Dedifferentiated amniotic fluid mesenchymal stem cell (primary cell): ENCODE measurements around the gene GSX2.
A peak's percentile ranks its signal among the peaks of the same experiment; 100 is the strongest.
"Not testable (repeated sequence)": the region's sequence is repeated elsewhere in the genome, so short reads cannot be mapped to it uniquely, and the experiment has no call there.

Experiments used
- DNase-seq: peaks from one replicate; pipeline ENCODE4 v3.0.0-alpha.2; 2016; ENCODE audit errors: extremely low spot score

The GSX2 gene

DNA sequence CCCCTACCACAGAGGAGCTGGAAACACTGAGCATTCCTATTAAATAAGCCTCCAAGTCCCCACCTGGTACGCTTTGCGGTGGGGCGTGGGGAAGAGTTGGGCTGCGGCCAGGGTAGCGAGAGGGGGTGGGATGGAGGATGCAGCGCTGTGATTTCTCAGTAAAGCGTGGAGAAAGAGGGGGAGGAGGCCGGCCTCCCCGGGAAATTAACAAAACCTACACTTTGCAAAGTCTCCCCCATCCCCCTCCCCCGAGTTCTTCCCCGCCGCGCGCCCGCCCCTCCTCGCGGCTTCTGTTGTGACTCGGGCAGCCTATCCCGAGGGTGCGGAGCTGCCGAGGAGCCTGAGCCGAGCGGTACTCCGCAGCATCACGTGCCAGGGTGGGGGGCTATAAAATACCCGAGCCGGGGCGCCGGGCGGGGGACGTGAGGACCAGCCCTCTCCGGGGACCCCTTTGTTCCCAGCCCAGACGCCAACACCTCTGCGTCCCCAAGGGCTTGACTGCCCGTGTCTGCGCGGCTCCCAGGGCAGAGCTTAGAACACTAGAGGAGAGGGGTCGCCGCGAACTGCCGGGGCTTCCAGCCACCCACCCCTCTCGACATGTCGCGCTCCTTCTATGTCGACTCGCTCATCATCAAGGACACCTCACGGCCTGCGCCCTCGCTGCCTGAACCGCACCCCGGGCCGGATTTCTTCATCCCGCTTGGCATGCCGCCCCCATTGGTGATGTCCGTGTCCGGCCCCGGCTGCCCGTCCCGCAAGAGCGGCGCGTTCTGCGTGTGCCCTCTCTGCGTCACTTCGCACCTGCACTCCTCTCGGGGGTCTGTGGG, at the start of gene GSX2:
GSX2 (plus strand) TSS at position 416 of the 827 bp plus-strand sequence; CDS start at position 598, 182 bp downstream.
- DNase-seq = no peak

DNA sequence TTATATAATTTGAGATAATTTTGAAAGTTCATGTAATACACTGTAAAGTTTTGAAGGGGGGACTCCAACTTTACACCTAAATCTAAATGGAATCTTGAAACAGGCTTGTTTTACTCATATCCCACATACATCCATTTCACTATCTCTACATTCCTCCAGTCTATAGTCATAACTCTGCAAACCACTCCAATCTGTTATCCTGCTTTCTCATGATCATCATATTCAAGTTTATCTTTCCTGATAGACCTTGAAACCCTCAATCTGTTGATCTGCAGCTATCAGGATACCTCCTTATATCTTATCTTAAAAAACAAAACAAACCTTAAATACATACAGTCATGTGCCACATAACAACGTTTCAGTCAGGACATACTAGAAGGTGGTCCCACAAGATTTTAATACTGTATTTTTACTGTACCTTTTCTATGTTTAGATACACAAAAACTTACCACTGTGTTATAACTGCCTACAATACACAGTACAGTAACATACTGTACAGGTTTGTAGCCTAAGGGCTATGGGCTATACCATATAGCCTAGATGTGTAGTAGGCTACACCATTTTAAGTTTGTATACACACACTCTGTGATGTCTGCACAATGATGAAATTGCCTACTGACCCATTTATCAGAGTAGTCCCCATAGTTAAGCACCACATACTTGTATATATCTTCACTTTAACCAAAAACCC, 49.6 kb upstream of the GSX2 start:
- DNase-seq = no peak

DNA sequence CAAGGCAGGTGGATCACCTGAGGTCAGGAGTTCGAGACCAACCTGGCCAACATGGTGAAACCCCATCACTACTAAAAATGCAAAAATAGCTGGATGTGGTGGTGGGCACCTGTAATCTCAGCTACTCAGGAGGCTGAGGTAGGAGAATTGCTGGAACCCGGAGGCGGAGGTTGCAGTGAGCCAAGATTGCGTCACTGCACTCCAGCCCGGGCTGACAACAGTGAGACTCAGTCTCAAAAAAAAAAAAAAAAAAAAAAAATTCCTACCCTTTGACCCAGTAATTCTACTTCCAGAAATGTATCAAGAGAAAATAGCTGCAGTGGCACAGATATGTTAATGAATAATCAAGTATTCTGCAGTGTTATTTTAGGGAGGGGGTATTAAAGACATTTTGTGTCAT, 46.6 kb upstream of the GSX2 start:
- not testable (repeated sequence) for DNase-seq

DNA sequence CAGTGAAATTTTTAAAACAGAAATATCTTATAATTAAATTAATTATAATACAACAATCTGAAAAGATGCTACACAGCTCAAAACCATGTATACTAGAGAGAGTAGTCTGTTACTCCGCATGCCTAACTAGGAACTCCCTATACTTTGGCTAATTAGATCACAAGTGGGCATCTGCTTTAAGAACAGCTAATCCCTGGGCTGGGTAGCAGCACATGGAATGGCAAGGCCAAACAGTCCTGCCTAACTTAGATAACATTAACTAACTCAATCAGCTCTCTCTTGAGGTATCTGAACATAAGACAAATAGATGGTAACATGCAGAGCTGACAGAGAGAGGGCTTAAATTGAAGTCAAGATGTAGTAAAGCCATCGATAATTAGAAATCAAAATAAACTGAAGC, 45.5 kb upstream of the GSX2 start:
- DNase-seq = no peak

DNA sequence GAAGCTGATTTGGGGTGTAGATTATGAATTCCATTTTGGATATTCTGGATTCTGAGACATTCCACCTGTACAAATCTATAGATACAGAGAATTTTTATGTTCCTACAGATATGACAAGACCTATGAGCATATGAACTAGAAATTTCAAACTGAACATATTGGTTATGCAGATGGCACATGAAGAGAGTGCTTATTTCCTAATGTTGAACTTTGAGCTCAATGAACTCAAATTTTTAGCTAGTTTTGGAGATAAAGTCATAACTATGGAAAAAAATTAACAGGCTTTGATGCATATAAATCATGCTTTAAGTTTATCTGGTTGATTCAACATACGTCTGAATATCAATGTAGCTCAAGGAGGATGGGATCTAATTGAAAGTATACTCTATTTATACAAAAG, 44.5 kb upstream of the GSX2 start:
- DNase-seq = no peak

DNA sequence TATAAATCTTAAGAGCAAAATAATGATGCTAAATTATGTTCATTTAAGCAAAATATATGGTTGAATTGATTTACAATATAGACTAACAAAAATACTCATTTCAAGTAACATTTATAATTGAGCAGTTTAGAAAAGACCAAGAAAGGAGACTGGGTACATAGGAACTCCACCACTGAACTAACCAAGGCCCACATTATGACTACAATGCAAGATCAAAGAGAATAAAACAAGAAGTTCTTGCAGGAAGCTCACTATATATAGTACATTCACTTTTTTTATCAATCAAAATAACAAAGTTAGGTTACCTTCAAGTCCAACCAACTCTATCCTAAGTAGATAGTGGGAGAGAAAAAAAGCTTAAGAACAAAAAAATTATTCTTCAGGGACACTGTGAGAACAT, 43.6 kb upstream of the GSX2 start:
- no peak for DNase-seq

DNA sequence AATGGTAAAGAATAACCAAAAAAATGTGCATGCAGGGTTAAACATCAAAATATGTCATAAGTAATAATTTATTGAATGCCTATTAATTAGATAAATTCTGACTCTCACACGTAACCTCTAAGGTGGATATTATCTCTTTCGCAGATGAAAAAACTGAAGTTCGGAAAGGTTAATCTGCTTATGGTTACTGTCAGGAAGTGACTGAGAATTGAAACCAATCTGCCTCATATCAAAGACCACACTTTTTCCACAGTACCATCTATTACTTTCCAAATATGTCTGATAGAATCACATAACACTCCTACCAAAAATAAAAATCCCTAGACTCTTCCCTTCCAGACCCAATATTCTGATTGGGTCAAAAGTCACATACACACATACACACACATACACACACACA, 41.8 kb upstream of the GSX2 start:
- no peak for DNase-seq

DNA sequence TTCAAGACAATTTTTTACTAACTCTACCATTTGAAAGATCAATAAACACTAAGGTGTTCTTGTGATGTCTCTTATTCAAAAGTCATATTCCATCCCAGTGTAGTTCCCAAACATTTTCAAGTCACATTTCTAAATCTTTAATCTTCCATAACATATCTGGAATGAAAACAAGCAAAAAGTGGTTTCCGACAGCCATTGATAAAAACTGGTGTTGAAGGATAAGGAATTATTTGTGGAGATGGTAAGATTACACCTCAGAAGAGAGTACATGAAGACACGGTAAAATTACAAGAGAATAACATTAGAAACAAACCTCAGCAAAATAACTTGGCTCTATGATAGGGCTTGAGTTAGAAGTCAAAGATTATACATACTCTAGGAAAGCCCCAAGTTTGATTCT, 39.8 kb upstream of the GSX2 start:
- no peak for DNase-seq

DNA sequence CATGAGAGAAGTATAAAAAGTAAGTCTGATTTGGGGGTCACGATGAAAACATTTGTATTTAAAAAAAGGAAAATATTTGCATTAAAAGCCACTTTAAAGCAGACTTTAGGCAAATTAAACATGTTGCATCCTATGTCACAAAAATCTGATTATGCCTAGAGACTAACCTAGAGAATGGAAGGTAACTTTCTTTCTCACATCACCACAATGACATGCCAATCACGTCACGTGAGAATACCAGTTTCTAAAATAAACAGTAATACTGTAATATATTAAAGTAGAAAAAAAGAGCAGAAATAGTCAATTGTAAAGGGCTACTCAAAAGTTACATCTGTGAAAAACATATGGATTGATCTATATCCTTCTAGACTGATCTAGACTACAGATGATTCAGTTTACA, 38.9 kb upstream of the GSX2 start:
- DNase-seq = no peak

DNA sequence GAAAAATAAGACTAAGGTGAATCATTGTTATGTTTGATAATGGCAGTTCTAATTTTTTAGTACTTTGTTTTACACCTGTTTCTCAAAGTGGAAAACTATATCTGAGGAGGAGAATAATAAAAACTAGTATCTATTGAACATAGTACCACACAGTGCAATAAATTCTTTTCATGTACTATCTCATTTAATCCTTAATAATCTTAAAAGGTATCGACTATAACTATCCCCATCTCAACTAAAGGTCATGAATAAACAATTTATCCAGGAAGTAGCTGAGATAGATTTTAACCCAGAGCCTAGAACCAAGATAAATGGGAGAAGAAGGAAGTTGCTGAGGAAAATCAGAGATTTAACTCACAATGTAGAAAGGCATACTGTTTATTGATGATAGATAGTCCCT, 38.1 kb upstream of the GSX2 start:
- DNase-seq = no peak

DNA sequence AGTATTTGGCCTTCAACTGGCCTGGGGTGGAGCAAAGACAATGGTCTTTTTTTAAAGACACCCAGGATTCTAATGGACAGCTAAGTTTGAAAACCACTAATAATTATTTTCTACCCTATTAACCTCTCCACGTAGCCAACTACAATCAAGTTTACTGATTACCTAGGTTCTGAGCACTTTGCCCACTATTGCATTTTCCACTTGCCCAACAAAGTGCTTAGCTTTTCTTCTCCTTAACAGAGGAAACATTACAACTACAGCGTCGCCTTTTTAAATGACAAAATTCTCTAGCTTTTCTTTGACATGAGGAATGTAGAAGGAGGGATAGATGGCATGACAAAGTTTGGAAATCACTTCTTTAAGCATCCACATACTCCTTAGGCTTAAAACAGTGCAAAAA, 37.6 kb upstream of the GSX2 start:
- no peak for DNase-seq

DNA sequence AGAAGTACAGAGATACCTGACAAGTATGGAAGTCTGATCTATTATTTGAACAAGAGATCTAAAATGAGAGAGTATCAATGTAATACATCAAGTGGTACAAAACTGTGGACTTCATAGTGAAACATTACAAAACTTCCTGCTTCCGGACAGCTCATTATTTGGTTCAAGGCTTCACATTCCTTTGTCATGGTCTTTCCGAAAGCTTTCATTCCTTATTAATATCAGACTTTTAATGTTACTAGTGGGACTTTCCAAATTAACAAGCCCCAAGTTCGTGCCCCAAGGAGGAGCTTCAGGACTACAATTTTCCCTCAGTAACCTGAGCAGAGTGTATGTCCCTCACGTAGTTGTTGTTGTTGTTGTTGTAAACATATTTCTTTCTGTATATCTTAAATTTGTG, 36.7 kb upstream of the GSX2 start:
- DNase-seq = peak; percentile 28

DNA sequence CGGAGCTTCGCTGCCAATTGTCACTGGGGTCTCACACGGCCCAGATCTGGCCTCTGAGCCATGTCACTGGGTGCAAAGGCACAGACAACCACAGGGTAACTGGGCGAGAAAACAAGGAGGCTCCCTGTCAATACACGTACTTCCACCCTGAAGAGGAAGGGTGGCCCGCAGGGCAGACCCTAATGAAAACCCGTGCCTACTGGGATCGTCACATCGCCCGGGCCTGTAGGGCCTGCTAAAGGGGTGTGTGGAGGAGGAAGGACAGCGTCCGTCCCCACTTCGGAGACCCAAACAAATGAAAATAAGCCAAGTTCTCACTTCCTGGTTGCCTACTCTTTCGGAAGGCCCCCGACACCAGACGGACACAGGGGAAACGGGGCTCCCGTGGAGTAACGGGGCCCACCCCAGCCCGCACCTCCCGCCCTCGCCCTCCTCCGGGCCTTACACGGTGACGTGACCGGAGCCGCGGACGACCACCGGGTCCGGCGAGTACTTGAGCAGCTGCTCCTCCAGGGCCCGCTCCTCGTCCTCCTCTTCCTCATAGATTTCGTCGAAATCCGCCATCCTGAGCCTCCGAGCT, 36.1 kb upstream of the GSX2 start:
- DNase-seq = no peak

DNA sequence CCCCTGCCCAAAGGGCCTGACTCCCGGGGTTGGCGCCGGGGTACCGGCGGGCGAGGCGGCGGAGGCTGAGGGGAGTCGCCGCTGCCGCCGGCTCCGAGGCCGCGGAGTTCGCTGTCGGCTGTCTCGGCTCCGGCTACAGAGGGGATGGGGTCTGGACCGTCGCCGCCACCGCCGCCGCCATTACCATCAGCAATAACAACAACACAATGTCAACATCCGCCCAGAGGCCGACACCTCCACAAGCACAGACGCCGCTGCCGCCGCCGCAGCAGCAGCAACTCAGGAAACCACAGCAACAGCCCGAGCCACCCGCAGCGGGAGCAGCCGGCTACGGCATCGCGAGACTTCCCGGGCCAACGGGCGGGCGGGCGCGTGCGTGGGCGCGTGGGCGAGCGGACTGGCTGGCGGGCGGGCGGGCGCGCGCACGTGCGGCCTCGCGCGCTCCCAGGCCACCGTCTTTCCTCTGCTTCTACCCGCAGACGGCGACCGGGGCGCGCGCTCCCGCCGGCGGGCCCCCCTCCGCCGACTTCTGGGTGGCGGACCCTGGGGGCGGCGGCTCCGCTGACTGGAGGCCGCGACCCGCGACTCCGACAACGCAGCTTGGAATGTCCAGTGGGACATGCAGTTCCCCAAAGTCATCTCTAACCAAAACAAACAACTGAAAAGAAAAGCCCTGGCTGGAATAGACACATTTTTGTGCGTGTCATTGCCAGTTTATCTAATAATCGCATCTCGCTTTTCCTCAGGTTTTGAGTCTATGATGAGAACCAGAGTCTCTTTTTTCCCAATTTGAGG, 35.4 kb upstream of the GSX2 start, which contains the start of gene CHIC2:
CHIC2 (minus strand) TSS at position 289 of the 795 bp plus-strand sequence. CDS start 305 bp downstream, outside the sequence.
- DNase-seq = peak; percentile 93

DNA sequence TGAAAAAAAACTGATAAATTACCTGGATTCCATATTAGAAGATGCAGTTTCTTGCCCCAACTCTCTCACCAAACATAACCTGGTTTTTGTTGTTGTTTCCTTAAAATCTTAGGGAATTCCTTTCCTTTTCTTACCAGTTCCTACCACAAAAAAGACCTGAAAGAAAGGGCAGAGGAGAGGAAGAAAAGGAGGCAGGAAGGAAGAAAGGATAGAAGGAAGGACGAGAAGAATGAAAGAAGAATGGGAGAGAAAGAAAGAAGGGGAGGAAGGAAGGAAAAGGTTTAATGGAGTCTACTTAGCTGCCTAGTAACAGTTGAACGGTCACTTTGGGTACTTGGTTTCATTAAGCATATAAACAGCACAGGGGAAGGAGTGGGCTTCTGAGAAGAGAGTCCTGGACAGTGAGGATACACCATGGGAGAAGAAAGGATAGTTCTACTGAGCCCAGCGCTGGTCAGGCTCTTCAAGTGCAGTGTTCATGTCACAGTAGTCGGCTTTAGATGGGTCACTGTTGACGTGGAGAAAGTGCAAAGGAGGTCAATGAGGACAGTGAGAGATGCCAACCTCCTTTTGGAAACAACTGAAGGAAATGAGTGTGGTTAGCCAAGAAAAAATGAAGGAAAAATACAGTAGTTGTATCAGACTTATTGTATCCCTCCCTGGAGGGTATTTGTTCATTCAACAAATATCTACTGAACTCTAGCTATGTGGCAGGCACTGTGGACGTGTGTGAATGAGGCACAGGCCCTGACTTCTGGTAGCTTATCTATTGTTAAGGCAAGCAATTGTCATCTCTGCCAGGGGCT, 34.5 kb upstream of the GSX2 start:
- no peak for DNase-seq

DNA sequence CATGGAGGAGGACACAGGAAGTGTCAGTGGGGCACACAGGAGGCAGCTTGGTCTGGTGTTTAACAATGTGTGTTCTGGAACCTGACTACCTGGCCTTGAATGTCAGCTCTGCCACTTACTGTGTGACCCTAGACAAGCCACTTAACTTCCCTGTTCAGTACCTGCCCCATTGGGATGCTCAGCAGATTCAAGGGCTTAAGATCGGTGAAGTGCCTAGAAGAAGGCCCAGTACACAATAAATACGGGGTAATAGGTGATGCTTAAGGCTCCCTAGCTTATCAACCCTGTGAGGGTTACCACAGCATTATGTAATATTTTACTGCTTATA, 33.9 kb upstream of the GSX2 start:
- no peak for DNase-seq

DNA sequence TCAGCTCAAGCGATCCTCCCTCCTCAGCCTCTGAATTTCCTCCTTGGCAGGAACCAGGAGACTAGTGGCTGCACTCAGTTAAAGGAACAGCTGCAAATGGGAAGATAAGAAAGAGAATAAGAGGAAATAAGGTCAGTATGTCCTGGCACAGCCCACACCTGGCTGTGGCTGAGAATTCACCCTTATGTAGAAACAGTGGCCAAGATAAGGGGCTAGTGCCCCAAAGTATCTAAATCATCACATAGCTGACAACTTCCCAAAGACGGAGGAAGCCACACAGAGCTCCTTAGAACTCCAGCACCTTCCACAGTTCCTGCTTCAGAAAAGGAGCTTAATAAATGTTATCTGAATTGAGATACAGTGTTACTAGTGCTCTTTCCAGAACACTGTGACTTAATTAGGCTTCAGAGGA, 33.2 kb upstream of the GSX2 start:
- DNase-seq = no peak

DNA sequence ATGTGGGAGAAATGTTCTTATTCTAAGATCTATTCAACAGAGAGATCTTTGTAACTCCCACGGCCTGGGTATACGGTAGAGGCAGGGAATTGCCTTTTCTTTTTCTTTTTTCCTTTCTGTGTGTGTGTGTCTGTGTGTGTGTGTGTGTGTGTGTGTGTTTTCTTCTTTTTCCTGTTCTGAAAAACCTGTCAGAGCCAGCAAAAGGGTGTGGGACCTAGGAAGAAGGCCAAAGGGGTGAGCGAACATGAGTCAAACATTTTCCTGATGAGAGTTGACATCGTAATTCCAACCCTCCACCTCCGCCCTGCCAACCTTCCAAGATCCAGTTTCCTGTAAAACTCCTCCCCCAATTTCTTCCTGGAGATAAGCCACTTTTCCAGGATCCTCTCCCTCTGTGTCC, 32.8 kb upstream of the GSX2 start:
- DNase-seq = peak; percentile 65

DNA sequence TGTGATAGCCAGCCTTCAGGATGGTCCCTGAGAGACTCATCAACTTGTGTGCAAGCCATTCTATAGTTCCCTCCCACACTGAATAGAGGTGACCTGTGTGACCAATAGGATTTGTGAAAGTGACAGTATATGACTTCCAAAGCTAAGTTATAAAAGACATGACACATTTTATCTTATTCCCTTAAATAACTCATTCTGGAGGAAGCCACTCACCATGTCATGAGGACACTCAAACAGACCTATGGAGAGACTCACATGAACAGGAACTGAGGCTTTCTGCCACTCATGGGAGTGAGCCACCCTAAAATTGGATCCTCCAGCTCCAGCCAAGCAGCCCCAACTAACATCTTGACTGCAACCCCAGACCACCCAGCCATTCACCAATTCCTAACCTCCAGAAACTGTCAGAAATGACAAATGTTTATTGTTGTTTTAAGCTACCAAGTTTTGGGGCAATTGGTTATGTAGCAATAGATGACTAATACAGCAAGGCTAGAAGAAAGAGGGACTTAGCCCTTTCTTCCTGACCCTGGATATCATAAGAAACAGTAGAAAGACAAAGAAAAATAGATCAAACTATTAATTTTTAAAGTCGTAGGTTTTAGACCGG, 26.6 kb upstream of the GSX2 start:
- DNase-seq = no peak

DNA sequence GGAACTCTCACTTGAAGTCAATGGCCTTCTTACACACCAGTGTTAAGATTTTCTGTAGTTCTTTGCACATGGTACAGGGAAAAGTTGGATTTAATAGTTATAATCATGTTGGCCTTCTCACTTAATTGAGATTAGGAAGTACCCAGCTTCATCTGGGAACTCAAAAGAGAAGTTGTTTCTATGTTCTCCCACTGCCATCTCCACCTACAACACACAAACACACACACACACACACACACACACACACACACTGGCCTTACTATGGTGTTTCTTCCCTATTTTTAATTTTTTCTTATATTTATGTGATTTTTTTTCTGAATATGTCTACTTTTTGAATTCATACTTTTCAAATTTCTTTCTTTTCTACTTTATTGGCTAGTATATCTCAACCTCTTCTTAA, 25.6 kb upstream of the GSX2 start:
- DNase-seq = no peak

DNA sequence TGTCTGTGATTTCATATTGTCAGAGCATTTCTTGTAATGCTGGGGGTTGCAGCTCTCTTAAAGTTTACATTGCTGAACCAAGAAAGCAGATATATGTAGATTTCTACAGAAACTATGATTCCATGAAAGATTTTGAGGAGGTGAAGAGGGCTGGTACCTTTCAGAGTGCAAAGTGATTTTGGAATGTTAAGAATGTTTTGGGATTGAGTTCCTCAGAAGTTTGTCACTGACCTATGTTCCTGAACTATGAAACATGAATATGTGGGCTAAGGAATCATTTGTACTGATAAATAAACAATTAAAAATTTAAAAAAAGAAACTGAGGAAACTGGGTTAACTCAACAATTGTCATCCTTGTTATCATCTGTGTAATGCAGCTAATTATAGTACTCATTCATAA, 23.3 kb upstream of the GSX2 start:
- no peak for DNase-seq
